22Rv1 (cell line): ENCODE results near the gene ABCC5.

Source experiments
- CTCF ChIP-seq: fragments of 450-650 bp; IDR thresholded peaks from 2 replicates; pipeline ENCODE4 v1.5.1; 2017; ENCODE audit warnings: mild to moderate bottlenecking
- ZFX ChIP-seq: fragments of 450-650 bp; IDR thresholded peaks from 2 replicates; pipeline ENCODE4 v1.6.1; 2017; ENCODE audit warnings: antibody characterized with exemption, borderline replicate concordance

GRCh38 chr3:183954875-183955274, 62.8 kb downstream of the ABCC5 start:
- no peak for TF ChIP-seq CTCF
- no peak for TF ChIP-seq ZFX
